IMR-90 (cell line): ENCODE data around the gene ADAMTS17. TPM values are rescaled to one million over a fixed set of nuclear protein-coding genes. Genes with fewer than 3 reads are reported as not detected.

Experiments used
- ATAC-seq: fragments of 200-7000 bp; cut with Tn5 transposase; 2 replicates; pipeline ENCODE4 v1.9.1; 2020; ENCODE audit warnings: low read depth, mild to moderate bottlenecking, moderate library complexity
- BruUV-seq: library from RNA; stranded (reverse); fragments of 400-500 nt; replicated peaks from 2 replicates; lab custom pipeline; 2021; lab: Mats Ljungman, UMichigan
- CTCF ChIA-PET: fragments of 300-600 bp; formaldehyde crosslinking; extraction: SDS; loops from one replicate; lab custom pipeline; 2021; ENCODE audit warnings: antibody characterized with exemption; lab: Yijun Ruan, JAX
- POLR2A ChIA-PET: fragments of 300-600 bp; sonication (Branson Sonifier 250); formaldehyde crosslinking; loops from one replicate; lab custom pipeline; 2022; ENCODE audit warnings: antibody characterized with exemption; ENCODE audit not compliant: unreplicated experiment; lab: Charles Lee
- DNase-seq: peaks from one replicate; pipeline ENCODE4 v3.0.0; 2013
- H2AFZ ChIP-seq: replicated peaks from 2 replicates; pipeline ENCODE3; 2013; ENCODE audit warnings: low read length, mild to moderate bottlenecking; ENCODE audit not compliant: poor library complexity
- H2AK5ac ChIP-seq: 2 replicates; pipeline ENCODE4 v1.6.1; 2013; ENCODE audit warnings: low read depth, low read length, inconsistent platforms
- H2AK9ac ChIP-seq: replicated peaks from 2 replicates; pipeline ENCODE3; 2013; ENCODE audit warnings: mild to moderate bottlenecking, low read depth, low read length, moderate library complexity; ENCODE audit not compliant: poor library complexity
- H2BK120ac ChIP-seq: 2 replicates; pipeline ENCODE4 v1.6.1; 2013; ENCODE audit warnings: low read depth, low read length, inconsistent platforms
- H2BK15ac ChIP-seq: 3 replicates; pipeline ENCODE4 v1.6.1; 2013; ENCODE audit warnings: low read depth, low read length, inconsistent platforms
- H2BK20ac ChIP-seq: 2 replicates; pipeline ENCODE4 v1.6.1; 2013; ENCODE audit warnings: low read depth, mild to moderate bottlenecking, inconsistent platforms, low read length, moderate library complexity
- H2BK5ac ChIP-seq: 2 replicates; pipeline ENCODE4 v1.6.1; 2013; ENCODE audit warnings: mild to moderate bottlenecking, low read depth, low read length, inconsistent platforms; ENCODE audit not compliant: poor library complexity, severe bottlenecking
- H3K14ac ChIP-seq: replicated peaks from 2 replicates; pipeline ENCODE4 v1.6.1; 2013; ENCODE audit warnings: low read depth, low read length, inconsistent platforms
- H3K18ac ChIP-seq: 2 replicates; pipeline ENCODE4 v1.6.1; 2013; ENCODE audit warnings: low read depth, low read length, control low read depth
- H3K23ac ChIP-seq: 2 replicates; pipeline ENCODE4 v1.6.1; 2013; ENCODE audit warnings: low read depth, low read length, inconsistent platforms
- H3K27ac ChIP-seq: 2 replicates; pipeline ENCODE4 v1.5.1; 2013; ENCODE audit warnings: mild to moderate bottlenecking, control low read depth, low read length; ENCODE audit not compliant: insufficient read depth
- H3K27me3 ChIP-seq: 2 replicates; pipeline ENCODE4 v1.6.1; 2013; ENCODE audit warnings: low read length; ENCODE audit not compliant: control insufficient read depth, insufficient read depth
- H3K36me3 ChIP-seq: 2 replicates; pipeline ENCODE4 v1.6.1; 2013; ENCODE audit warnings: low read length, mixed read lengths; ENCODE audit not compliant: control insufficient read depth, insufficient read depth
- H3K4ac ChIP-seq: 2 replicates; pipeline ENCODE4 v1.6.1; 2013; ENCODE audit warnings: low read depth, low read length, inconsistent platforms
- H3K4me1 ChIP-seq: 2 replicates; pipeline ENCODE4 v1.6.1; 2013; ENCODE audit warnings: low read length, mixed read lengths; ENCODE audit not compliant: control insufficient read depth, insufficient read depth
- H3K4me2 ChIP-seq: 2 replicates; pipeline ENCODE4 v1.6.1; 2013; ENCODE audit warnings: low read depth, mild to moderate bottlenecking, control low read depth, low read length, moderate library complexity
- H3K4me3 ChIP-seq: 2 replicates; pipeline ENCODE4 v1.5.1; 2013; ENCODE audit warnings: low read depth, mild to moderate bottlenecking, control low read depth, low read length, moderate library complexity; ENCODE audit not compliant: insufficient read depth
- H3K56ac ChIP-seq: 2 replicates; pipeline ENCODE4 v1.6.1; 2013; ENCODE audit warnings: low read length, inconsistent platforms; ENCODE audit not compliant: insufficient read depth; ENCODE audit errors: extremely low read depth
- H3K79me1 ChIP-seq, 2 experiments: 2 replicates each; pipeline ENCODE4 v1.6.1; 2013; ENCODE audit warnings: low read length in 2 of 2, inconsistent platforms in 1 of 2, low read depth in 1 of 2
- H3K9ac ChIP-seq: 2 replicates; pipeline ENCODE4 v1.6.1; 2013; ENCODE audit warnings: low read depth, low read length, control low read depth
- H3K9me1 ChIP-seq: 2 replicates; pipeline ENCODE4 v1.6.1; 2013; ENCODE audit warnings: low read length, inconsistent platforms; ENCODE audit not compliant: insufficient read depth
- H3K9me3 ChIP-seq: 2 replicates; pipeline ENCODE4 v1.6.1; 2013; ENCODE audit warnings: low read length; ENCODE audit not compliant: control insufficient read depth, insufficient read depth
- H4K20me1 ChIP-seq: 2 replicates; pipeline ENCODE4 v1.6.1; 2013; ENCODE audit warnings: low read length, inconsistent platforms; ENCODE audit not compliant: insufficient read depth
- H4K5ac ChIP-seq: 2 replicates; pipeline ENCODE4 v1.6.1; 2013; ENCODE audit warnings: mild to moderate bottlenecking, low read depth, low read length, control low read depth
- H4K8ac ChIP-seq, 2 experiments: 2 replicates each; pipeline ENCODE4 v1.6.1; 2013; ENCODE audit warnings: low read depth in 2 of 2, low read length in 2 of 2, control low read depth in 1 of 2, inconsistent platforms in 1 of 2
- H4K91ac ChIP-seq: 2 replicates; pipeline ENCODE4 v1.6.1; 2013; ENCODE audit warnings: low read depth, low read length, inconsistent platforms; ENCODE audit not compliant: insufficient read depth
- CEBPB ChIP-seq: IDR thresholded peaks from 2 replicates; pipeline ENCODE4 v1.6.1; 2012; ENCODE audit warnings: low read depth, low read length, improper control_type of control experiment
- ELK1 ChIP-seq: fragments of 150-350 bp; IDR thresholded peaks from 2 replicates; pipeline ENCODE4 v1.6.1; 2016; ENCODE audit warnings: low read depth, mild to moderate bottlenecking, low read length, moderate library complexity, borderline replicate concordance
- FOS ChIP-seq: fragments of 150-350 bp; IDR thresholded peaks from 2 replicates; pipeline ENCODE4 v1.6.1; 2016; ENCODE audit warnings: low read depth, low read length
- MAFK ChIP-seq: IDR thresholded peaks from 2 replicates; pipeline ENCODE4 v1.6.1; 2012; ENCODE audit warnings: low read depth, low read length, improper control_type of control experiment
- MXI1 ChIP-seq: IDR thresholded peaks from 2 replicates; pipeline ENCODE4 v1.6.1; 2012; ENCODE audit warnings: low read depth, mild to moderate bottlenecking, low read length, moderate library complexity, borderline replicate concordance
- NFE2L2 ChIP-seq: fragments of 150-350 bp; IDR thresholded peaks from 2 replicates; pipeline ENCODE4 v1.6.1; 2016; ENCODE audit warnings: low read depth, mild to moderate bottlenecking, low read length
- POLR2A ChIP-seq: IDR thresholded peaks from 2 replicates; pipeline ENCODE4 v1.6.1; 2012; ENCODE audit warnings: mild to moderate bottlenecking, low read depth, low read length
- RAD21 ChIP-seq: IDR thresholded peaks from 2 replicates; pipeline ENCODE4 v1.6.1; 2012; ENCODE audit warnings: low read length, improper control_type of control experiment
- RCOR1 ChIP-seq: IDR thresholded peaks from 2 replicates; pipeline ENCODE4 v1.6.1; 2012; ENCODE audit warnings: mild to moderate bottlenecking, low read length, improper control_type of control experiment; ENCODE audit not compliant: insufficient replicate concordance
- WGBS, 2 experiments: methylation state at CpG; one replicate each; pipeline versions ENCODE4 v1.1.5 to v1.1.7; 2013; ENCODE audit warnings: missing lambda C conversion rate in 2 of 2; ENCODE audit not compliant: insufficient read length in 1 of 2; ENCODE audit errors: extremely low coverage in 2 of 2; 5-methylcytosine and 5-hydroxymethylcytosine counted together
- dilution Hi-C: fragments of 300-500 bp; cut with HindIII; formaldehyde crosslinking; loops from one replicate; pipeline ENCODE4 v1.14.3; 2018; ENCODE audit warnings: low sequenced_read_pairs; ENCODE audit not compliant: unreplicated experiment
- in situ Hi-C: fragments of 300-500 bp; cut with MboI; formaldehyde crosslinking; loops from 3 replicates; pipeline ENCODE4 v1.14.3; 2019; ENCODE audit warnings: low sequenced_read_pairs, inconsistent platforms, mixed read lengths
- intact Hi-C: fragments of 100-400 bp; cut with micrococcal nuclease; formaldehyde crosslinking; loops from 2 replicates; pipeline ENCODE4 v1.10.0; 2022
- polyA plus RNA-seq, 3 experiments: library from polyadenylated mRNA; depleted of rRNA; stranded (reverse); fragments of >200 nt; gene quantifications; 2 replicates each; pipeline ENCODE4 v1.2.3, GENCODE V29; 2012; ENCODE audit warnings: low replicate concordance in 1 of 3
- total RNA-seq: library from RNA; depleted of rRNA; stranded (reverse); fragments of >200 nt; gene quantifications from 2 replicates; pipeline ENCODE4 v1.2.3, GENCODE V29; 2012
- TF ChIP-seq, protein P1 (sequence below): fragments of 150-350 bp; IDR thresholded peaks from 2 replicates; pipeline ENCODE4 v1.6.1; 2017; ENCODE audit warnings: mild to moderate bottlenecking, antibody characterized with exemption, low read length, low read depth
- TF ChIP-seq, protein P2 (sequence below): conservative IDR thresholded peaks from 2 replicates; pipeline ENCODE4 v1.5.1; 2012; ENCODE audit warnings: mild to moderate bottlenecking, low read depth, low read length, improper control_type of control experiment

ADAMTS17 gene
- total and polyA plus RNA-seq, 2 of the 4 experiments (the other 2 are of a cell fraction): 0.03 TPM; not detected in 1

GRCh38 chr15:100292010-100292409 is 49.8 kb downstream of the ADAMTS17 start:
- intact Hi-C loops: no loop called here
- WGBS, 2 experiments: 86% methylated on average over 31 of the region's 35 CpGs; no CpG with 5 or more reads in 1 of the 2 experiments
- no peak overlapping the region for H2BK120ac ChIP-seq
- in situ Hi-C loops: no loop called here
- no peaks in the 10 kb centered on the region for H3K79me1 ChIP-seq
- no TSS peak for BruUV-seq
- H3K36me3 ChIP-seq: no peaks in the 10 kb centered on the region
- ChIA-PET CTCF (no interaction called here), POLR2A (no interaction called here)
- dilution Hi-C loops: no loop called here
- H3K23ac ChIP-seq: no peak overlapping the region
- H3K4me2 ChIP-seq: no peak overlapping the region
- no peak overlapping the region for H3K9ac ChIP-seq
- no peak overlapping the region for H2BK5ac ChIP-seq
- H4K5ac ChIP-seq: no peak overlapping the region
- H4K91ac ChIP-seq: no peak overlapping the region
- H3K18ac ChIP-seq: no peak overlapping the region
- H3K4me1 ChIP-seq: no peaks in the 10 kb centered on the region
- no peak overlapping the region for H2AFZ ChIP-seq
- ATAC-seq (no peak), DNase-seq (no peak)
- no peak overlapping the region for H2BK15ac ChIP-seq
- H4K8ac ChIP-seq: no peak overlapping the region
- peaks cover 15% of the 10 kb centered on the region for H3K9me3 ChIP-seq
- no peaks in the 10 kb centered on the region for H3K27me3 ChIP-seq
- no peak overlapping the region for H2AK9ac ChIP-seq
- no peaks in the 10 kb centered on the region for H4K20me1 ChIP-seq
- no peak overlapping the region for H3K14ac ChIP-seq
- no peak overlapping the region for H3K56ac ChIP-seq
- TF ChIP-seq ELK1 (no peak), MAFK (no peak), CEBPB (no peak), RCOR1 (no peak), POLR2A (no peak), MXI1 (no peak), FOS (no peak), RAD21 (no peak), NFE2L2 (no peak)
- TF ChIP-seq, protein P1, sequence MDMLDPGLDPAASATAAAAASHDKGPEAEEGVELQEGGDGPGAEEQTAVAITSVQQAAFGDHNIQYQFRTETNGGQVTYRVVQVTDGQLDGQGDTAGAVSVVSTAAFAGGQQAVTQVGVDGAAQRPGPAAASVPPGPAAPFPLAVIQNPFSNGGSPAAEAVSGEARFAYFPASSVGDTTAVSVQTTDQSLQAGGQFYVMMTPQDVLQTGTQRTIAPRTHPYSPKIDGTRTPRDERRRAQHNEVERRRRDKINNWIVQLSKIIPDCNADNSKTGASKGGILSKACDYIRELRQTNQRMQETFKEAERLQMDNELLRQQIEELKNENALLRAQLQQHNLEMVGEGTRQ: no peak
- TF ChIP-seq, protein P2, sequence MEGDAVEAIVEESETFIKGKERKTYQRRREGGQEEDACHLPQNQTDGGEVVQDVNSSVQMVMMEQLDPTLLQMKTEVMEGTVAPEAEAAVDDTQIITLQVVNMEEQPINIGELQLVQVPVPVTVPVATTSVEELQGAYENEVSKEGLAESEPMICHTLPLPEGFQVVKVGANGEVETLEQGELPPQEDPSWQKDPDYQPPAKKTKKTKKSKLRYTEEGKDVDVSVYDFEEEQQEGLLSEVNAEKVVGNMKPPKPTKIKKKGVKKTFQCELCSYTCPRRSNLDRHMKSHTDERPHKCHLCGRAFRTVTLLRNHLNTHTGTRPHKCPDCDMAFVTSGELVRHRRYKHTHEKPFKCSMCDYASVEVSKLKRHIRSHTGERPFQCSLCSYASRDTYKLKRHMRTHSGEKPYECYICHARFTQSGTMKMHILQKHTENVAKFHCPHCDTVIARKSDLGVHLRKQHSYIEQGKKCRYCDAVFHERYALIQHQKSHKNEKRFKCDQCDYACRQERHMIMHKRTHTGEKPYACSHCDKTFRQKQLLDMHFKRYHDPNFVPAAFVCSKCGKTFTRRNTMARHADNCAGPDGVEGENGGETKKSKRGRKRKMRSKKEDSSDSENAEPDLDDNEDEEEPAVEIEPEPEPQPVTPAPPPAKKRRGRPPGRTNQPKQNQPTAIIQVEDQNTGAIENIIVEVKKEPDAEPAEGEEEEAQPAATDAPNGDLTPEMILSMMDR: no peak
- no peaks in the 10 kb centered on the region for H3K9me1 ChIP-seq
- H3K4ac ChIP-seq: no peak overlapping the region
- H2AK5ac ChIP-seq: no peak overlapping the region
- H3K27ac ChIP-seq: no peak overlapping the region
- H3K4me3 ChIP-seq: no peak overlapping the region
- H2BK20ac ChIP-seq: no peak overlapping the region
